Stomach (tissue), 9 donors: Measurements from ENCODE around the gene MALRD1. TPM values are rescaled to one million over a fixed set of nuclear protein-coding genes. Genes with fewer than 3 reads are reported as not detected.

Experiments
- DNase-seq, 2 donors: peaks; one replicate each; pipeline versions ENCODE4 v3.0.0 to v3.0.0-alpha.2; 2013 to 2019
- H3K27ac ChIP-seq, 5 donors: fragments of 200-600 bp in 4 of 5; sonication (generic) in 4 of 5; one replicate each; pipeline ENCODE4 v1.5.1; 2013 to 2019; ENCODE audit warnings: mild to moderate bottlenecking in 1 of 5, moderate library complexity in 1 of 5
- H3K27me3 ChIP-seq, 3 donors: fragments of 200-600 bp; sonication (generic); one replicate each; pipeline ENCODE4 v1.5.1; 2017 to 2019; ENCODE audit warnings: mixed run types in 1 of 3
- H3K36me3 ChIP-seq, 4 donors: fragments of 200-600 bp; sonication (generic); 1 replicate in 3 of 4; 2 replicates in 1 of 4; pipeline ENCODE4 v1.5.1; 2016 to 2019
- H3K4me1 ChIP-seq, 4 donors: fragments of 200-600 bp; sonication (generic); one replicate each; pipeline ENCODE4 v1.5.1; 2016 to 2019
- H3K4me3 ChIP-seq, 4 donors: fragments of 200-600 bp; sonication (generic) in 3 of 4; one replicate each; pipeline ENCODE4 v1.5.1; 2016 to 2019; ENCODE audit warnings: mild to moderate bottlenecking in 1 of 4
- H3K9me3 ChIP-seq, 4 donors: fragments of 200-600 bp; sonication (generic); one replicate each; pipeline ENCODE4 v1.5.1; 2016 to 2019
- CTCF ChIP-seq, 7 experiments: fragments of 450-650 bp in 4 of 7; fragments of 200-600 bp in 3 of 7; sonication (generic) in 3 of 7; IDR thresholded peaks; one replicate each; pipeline ENCODE4 v1.5.1; 2016 to 2019; ENCODE audit warnings: antibody characterized with exemption in 7 of 7, control low read depth in 2 of 7, mild to moderate bottlenecking in 1 of 7
- EP300 ChIP-seq: sonication (generic); formaldehyde crosslinking; IDR thresholded peaks from one replicate; pipeline ENCODE4 v1.6.1; 2017; ENCODE audit warnings: antibody characterized with exemption
- POLR2A ChIP-seq, 4 donors: fragments of 450-650 bp; IDR thresholded peaks; one replicate each; pipeline ENCODE4 v1.6.1; 2016; ENCODE audit warnings: antibody characterized with exemption in 4 of 4, control low read depth in 2 of 4, mild to moderate bottlenecking in 1 of 4, moderate library complexity in 1 of 4
- POLR2AphosphoS5 ChIP-seq, 3 donors: sonication (generic); formaldehyde crosslinking; IDR thresholded peaks; one replicate each; pipeline ENCODE4 v1.6.1; 2016; ENCODE audit warnings: antibody characterized with exemption in 3 of 3
- WGBS, 5 donors: extraction: QIAGEN DNeasy Blood & Tissue Kit in 3 of 5; methylation state at CpG; one replicate each; pipeline versions ENCODE4 v1.1.5 to v1.1.7; 2013 to 2018; 5-methylcytosine and 5-hydroxymethylcytosine counted together
- intact Hi-C: fragments of 100-400 bp; cut with DNase I; formaldehyde crosslinking; loops from one replicate; pipeline ENCODE4 v1.15.1; 2023; ENCODE audit warnings: low total_unique reads
- polyA plus RNA-seq, 3 donors: library from polyadenylated mRNA; stranded (reverse); fragments of 200-250 nt; gene quantifications; one replicate each; pipeline ENCODE4 v1.2.3, GENCODE V29; 2013
- total RNA-seq, 5 donors: library from RNA; depleted of rRNA; stranded (reverse); fragments of >200 nt; gene quantifications; one replicate each; pipeline versions ENCODE4 v1.1.0 to v1.2.3, GENCODE V29; 2014 to 2016
- donor health status: healthy with polysubstance abuse.
- donor health status: Bipolar disorder and iron deficiency.
- donor health status: healthy.

The MALRD1 gene
- total and polyA plus RNA-seq, 8 donors: 0.10 to 9.7 (median 0.94) TPM; not detected in 2

GRCh38 chr10:19708031-19708430, 659.4 kb downstream of the MALRD1 start:
- intact Hi-C loops: no loop called here
- no peak for DNase-seq
- Histone ChIP-seq H3K36me3 (no peaks in the 10 kb centered on the region), H3K27ac (no peak overlapping the region), H3K27me3 (no peaks in the 10 kb centered on the region), H3K9me3 (peaks cover 0 to 17% (median 9%) of the 10 kb centered on the region in 4 donors), H3K4me3 (no peak overlapping the region), H3K4me1 (no peaks in the 10 kb centered on the region)
- TF ChIP-seq EP300 (no peak), CTCF (IDR thresholded peaks at IDR 0.05) (no peak), POLR2AphosphoS5 (IDR thresholded peaks at IDR 0.05) (no peak), POLR2A (IDR thresholded peaks at IDR 0.05) (no peak)

GRCh38 chr10:19710600-19710999, 662.0 kb downstream of the MALRD1 start:
- intact Hi-C loops: no loop called here
- no peaks in the 10 kb centered on the region for H3K4me1 ChIP-seq
- no peak overlapping the region for H3K27ac ChIP-seq
- peaks cover 0 to 20% (median 12%) of the 10 kb centered on the region in 4 donors for H3K9me3 ChIP-seq
- no peak overlapping the region for H3K4me3 ChIP-seq
- H3K36me3 ChIP-seq: no peaks in the 10 kb centered on the region
- H3K27me3 ChIP-seq: no peaks in the 10 kb centered on the region
- TF ChIP-seq POLR2A (IDR thresholded peaks at IDR 0.05): no peak
- TF ChIP-seq CTCF (IDR thresholded peaks at IDR 0.05): no peak
- TF ChIP-seq EP300: no peak
- TF ChIP-seq POLR2AphosphoS5 (IDR thresholded peaks at IDR 0.05): no peak
- DNase-seq: no peak
- 58 to 81% (median 67%) methylated on average over 3 of the region's 3 CpGs for WGBS, 5 donors

GRCh38 chr10:19713159-19713558, 664.6 kb downstream of the MALRD1 start:
- intact Hi-C loops: no loop called here
- H3K36me3 ChIP-seq: no peaks in the 10 kb centered on the region

GRCh38 chr10:19713800-19714525, 665.4 kb downstream of the MALRD1 start:
- no peak for TF ChIP-seq POLR2AphosphoS5 (IDR thresholded peaks at IDR 0.05)
- TF ChIP-seq EP300: no peak
- no peak for TF ChIP-seq CTCF (IDR thresholded peaks at IDR 0.05)
- no peak for TF ChIP-seq POLR2A (IDR thresholded peaks at IDR 0.05)
- Histone ChIP-seq H3K9me3 (peaks cover 0 to 25% (median 12%) of the 10 kb centered on the region in 4 donors), H3K36me3 (no peaks in the 10 kb centered on the region), H3K4me1 (no peaks in the 10 kb centered on the region), H3K4me3 (no peak overlapping the region), H3K27me3 (no peaks in the 10 kb centered on the region), H3K27ac (no peak overlapping the region)
- WGBS, 5 donors: 64 to 78% (median 72%) methylated on average over 18 of the region's 18 CpGs
- no peak for DNase-seq
- intact Hi-C loops: no loop called here

More at GRCh38 chr10:19713159-19713558, 664.6 kb downstream of the MALRD1 start:
- no peak for DNase-seq
- Histone ChIP-seq H3K9me3 (peaks cover 0 to 25% (median 12%) of the 10 kb centered on the region in 4 donors), H3K27me3 (no peaks in the 10 kb centered on the region), H3K4me1 (no peaks in the 10 kb centered on the region), H3K4me3 (no peak overlapping the region), H3K27ac (no peak overlapping the region)
- no peak for TF ChIP-seq EP300
- no peak for TF ChIP-seq POLR2AphosphoS5 (IDR thresholded peaks at IDR 0.05)
- no peak for TF ChIP-seq CTCF (IDR thresholded peaks at IDR 0.05)
- no peak for TF ChIP-seq POLR2A (IDR thresholded peaks at IDR 0.05)
